ENCODE measurements around the gene MMAB.

The MMAB gene

DNA sequence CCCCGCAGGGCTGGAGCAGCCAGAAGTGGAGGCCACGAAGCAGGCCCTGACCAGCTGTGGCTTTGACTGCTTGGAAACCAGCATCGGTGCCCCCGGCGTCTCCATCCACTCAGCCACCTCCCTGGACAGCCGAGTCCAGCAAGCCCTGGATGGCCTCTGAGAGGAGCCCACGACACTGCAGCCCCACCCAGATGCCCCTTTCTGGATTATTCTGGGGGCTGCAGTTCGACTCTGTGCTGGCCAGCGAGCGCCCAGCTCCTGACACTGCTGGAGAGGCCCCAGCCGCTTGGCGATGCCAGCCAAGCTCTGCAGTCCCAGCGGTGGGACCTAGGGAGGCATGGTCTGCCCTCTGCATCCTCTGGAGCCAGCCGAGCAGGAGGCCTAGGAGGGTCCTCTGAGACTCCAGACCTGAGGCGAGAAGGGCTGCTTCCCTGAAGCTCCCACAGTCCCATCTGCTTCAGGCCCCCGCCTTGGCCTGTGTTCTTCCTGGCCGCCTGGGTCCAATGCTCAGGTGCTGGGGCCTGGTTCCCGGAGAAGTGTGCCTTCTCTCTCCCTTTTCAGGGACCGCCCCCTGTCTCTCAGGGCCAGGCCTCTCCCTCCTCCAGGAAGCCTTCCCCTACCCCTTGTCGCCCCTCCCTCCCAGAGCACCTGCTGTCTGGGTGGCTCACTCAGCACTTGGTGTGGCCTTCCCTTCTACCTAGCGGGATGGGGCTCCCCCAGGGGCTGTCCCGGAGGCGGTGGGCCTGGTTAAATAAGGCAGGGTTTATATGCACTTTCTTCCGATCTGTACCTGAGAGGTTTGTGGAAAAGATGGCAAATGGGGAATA, 23.3 kb upstream of the MMAB start:
- FAIRE-seq (no peak), DNase-seq (ENCODE audit: insufficient read length, low spot score) (no peak)
- TF ChIP-seq POLR2A (IDR thresholded peaks at IDR 0.05; ENCODE audit: low read depth, low read length), result no peak

- TF ChIP-seq POLR2A (IDR thresholded peaks at IDR 0.05; ENCODE audit: low read depth, low read length), result no peak
- FAIRE-seq (no peak), DNase-seq (ENCODE audit: insufficient read length, low spot score) (no peak)
These were observed 22.1 kb upstream of the MMAB start for GRCh38 chr12:109595321-109595902.

GRCh38 chr12:109594556-109595317, 21.4 kb upstream of the MMAB start:
- FAIRE-seq (no peak), DNase-seq (ENCODE audit: insufficient read length, low spot score) (no peak)
- TF ChIP-seq POLR2A (IDR thresholded peaks at IDR 0.05; ENCODE audit: low read depth, low read length), result no peak

- FAIRE-seq, result no peak
- TF ChIP-seq POLR2A (IDR thresholded peaks at IDR 0.05; ENCODE audit: low read depth, low read length), result no peak
- no peak for DNase-seq (ENCODE audit: insufficient read length, low spot score)
These were observed 19.6 kb upstream of the MMAB start for GRCh38 chr12:109592905-109593272.

GRCh38 chr12:109592195-109592904, 19.0 kb upstream of the MMAB start:
- FAIRE-seq, result no peak
- no peak for TF ChIP-seq POLR2A (IDR thresholded peaks at IDR 0.05; ENCODE audit: low read depth, low read length)
- no peak for DNase-seq (ENCODE audit: insufficient read length, low spot score)

- no peak for DNase-seq (ENCODE audit: insufficient read length, low spot score)
- no peak for TF ChIP-seq POLR2A (IDR thresholded peaks at IDR 0.05; ENCODE audit: low read depth, low read length)
- FAIRE-seq, result no peak
These were observed 17.7 kb upstream of the MMAB start for GRCh38 chr12:109591041-109591440.

GRCh38 chr12:109590566-109590965, 17.3 kb upstream of the MMAB start:
- FAIRE-seq, result no peak
- TF ChIP-seq POLR2A (IDR thresholded peaks at IDR 0.05; ENCODE audit: low read depth, low read length), result no peak

GRCh38 chr12:109589691-109590245, 16.5 kb upstream of the MMAB start:
- FAIRE-seq (no peak), DNase-seq (ENCODE audit: insufficient read length, low spot score) (no peak)
- no peak for TF ChIP-seq POLR2A (IDR thresholded peaks at IDR 0.05; ENCODE audit: low read depth, low read length)

More at GRCh38 chr12:109590566-109590965, 17.3 kb upstream of the MMAB start:
- no peak for DNase-seq (ENCODE audit: insufficient read length, low spot score)

DNA sequence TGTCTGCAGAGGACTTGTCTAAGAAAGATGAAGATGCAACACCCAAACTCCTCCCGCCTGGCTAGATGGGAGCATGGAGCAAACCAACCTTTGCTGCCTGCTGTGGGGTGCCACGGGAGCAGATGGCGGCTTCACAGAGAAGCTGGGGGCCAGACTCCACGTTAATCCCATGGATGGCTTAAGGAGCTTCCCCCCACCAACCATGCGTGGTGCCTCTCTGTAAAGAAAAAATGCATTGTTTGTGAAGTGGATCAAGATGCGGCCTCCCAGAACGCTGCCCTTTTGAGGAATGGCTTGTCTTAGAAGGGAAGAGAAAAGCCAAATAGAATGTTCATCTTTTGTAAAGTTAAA, 15.9 kb upstream of the MMAB start:
- no peak for FAIRE-seq
- no peak for TF ChIP-seq POLR2A (IDR thresholded peaks at IDR 0.05; ENCODE audit: low read depth, low read length)
- DNase-seq (ENCODE audit: insufficient read length, low spot score), result no peak

DNA sequence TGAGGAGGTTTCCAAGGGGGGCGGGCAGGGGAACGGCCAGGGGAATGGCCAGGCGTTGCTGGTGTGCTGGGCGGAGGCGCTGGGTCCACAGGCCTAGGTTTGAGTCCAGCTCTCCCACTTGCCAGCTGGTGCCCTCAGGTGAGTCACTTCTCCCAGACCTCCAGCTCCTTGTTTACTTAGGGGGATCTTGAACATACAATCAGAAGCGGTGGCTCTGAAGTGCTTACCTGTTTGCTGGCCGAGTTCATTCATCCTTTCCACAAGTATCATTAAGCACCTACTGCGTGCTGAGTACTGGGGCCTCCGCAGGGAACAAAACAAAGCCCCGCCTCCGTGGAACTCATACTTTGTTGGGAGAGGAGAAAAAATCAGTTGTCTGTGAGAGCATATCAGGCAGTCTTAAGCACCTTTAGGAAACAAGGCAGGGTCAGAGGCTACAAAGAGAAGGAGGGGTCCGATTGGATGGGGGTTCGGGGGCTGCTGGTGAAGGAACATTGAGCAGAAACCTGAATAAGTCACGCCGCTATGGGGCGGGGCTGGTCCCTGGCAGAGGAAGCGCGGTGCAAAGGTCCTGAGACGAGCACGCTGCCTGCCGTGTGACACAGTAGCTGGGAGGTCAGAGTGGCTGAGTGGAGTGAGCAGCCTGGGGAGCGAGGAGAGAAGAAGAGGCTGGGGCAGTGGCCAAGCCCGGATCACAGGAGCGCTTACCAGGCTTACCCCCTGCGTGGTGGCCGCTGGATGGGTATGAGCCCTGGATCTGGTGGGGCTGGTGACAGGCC, 15.3 kb upstream of the MMAB start:
- FAIRE-seq (no peak), DNase-seq (ENCODE audit: insufficient read length, low spot score) (no peak)
- no peak for TF ChIP-seq POLR2A (IDR thresholded peaks at IDR 0.05; ENCODE audit: low read depth, low read length)

DNA sequence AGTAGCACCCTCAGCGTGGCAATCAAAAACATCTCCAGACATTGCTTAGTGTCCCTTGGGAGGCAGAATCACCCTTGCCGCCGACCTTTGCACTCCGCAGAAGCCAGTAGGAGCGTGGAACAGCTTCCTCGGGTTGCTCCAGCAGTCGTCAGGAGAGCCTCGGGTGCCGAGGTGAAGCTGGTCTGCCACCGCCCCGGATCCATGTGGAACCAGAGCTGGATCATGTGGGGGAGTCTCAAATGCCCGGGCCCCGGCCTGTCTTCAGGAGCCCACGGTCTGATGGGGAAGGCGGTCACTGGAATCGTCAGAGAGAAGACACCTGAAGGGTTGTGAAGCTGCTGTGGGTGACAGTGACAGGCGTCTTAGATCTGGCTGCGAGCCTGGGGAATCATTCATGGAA, 14.6 kb upstream of the MMAB start:
- DNase-seq (ENCODE audit: insufficient read length, low spot score) (no peak), FAIRE-seq (no peak)
- TF ChIP-seq POLR2A (IDR thresholded peaks at IDR 0.05; ENCODE audit: low read depth, low read length), result no peak

DNA sequence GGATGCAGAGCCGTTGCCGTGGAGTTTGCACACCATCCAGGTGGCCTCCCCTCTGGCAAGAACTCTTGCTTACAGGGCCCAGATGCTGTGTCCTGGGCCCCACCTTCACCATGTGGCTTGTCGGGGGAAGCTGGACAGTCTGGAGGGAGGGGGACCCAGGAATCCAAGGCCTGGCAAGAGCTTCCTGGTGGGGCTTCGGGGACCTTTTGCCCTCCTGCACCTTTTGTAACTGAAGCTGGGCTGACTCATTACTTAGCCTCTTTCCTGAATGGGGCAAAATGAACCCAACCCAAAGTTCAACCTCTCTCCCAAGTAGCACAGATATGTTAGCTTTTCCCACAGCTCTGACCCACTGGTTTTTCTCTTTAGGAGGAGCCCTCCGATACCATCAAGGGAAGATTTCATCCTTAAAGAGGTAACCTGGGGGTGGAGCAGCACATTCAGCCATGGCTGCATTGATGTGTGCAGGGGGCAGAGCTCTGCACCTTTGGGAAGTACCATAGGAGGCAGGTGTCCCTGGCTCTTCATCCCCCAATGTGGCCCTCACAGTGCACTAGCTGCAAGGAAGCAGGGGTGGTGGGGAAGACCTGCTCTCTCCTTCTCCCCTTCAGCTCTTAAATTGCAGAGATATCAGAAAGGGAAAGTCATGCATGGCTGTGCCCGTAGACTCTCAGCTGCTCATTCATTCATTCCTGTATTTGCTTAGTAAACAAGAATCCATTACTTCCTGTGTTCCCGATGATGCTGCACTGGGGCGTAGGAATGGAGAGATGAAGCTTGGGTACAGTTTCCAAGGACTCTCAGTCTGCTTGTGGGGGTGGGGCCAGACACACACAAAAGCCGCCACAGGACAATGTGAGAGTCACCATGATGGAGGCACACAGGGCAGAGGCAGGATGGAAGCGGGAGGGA, 13.3 kb upstream of the MMAB start:
- DNase-seq (ENCODE audit: insufficient read length, low spot score) (no peak), FAIRE-seq (no peak)
- no peak for TF ChIP-seq POLR2A (IDR thresholded peaks at IDR 0.05; ENCODE audit: low read depth, low read length)
